Measurements from ENCODE around the gene WDR18. TPM values are rescaled to one million over a fixed set of nuclear protein-coding genes. Genes with fewer than 3 reads are reported as not detected.

Gene WDR18
- total RNA-seq, 1 donor from 2014 or later, result 60.0 TPM

- no peaks in the 10 kb centered on the region for H3K4me1 ChIP-seq (ENCODE audit: insufficient read depth, low read length)
- H3K79me2 ChIP-seq (ENCODE audit: insufficient read depth, low read length), result peaks cover 7% of the 10 kb centered on the region
- no peak overlapping the region for H3K4me2 ChIP-seq (ENCODE audit: low read length)
- no peak overlapping the region for H3K9ac ChIP-seq (ENCODE audit: low read length)
- Mint-ChIP-seq H3K9me3 (ENCODE audit: unreplicated experiment) (no peaks in the 10 kb centered on the region), H3K4me3 (ENCODE audit: unreplicated experiment) (no peak overlapping the region), H3K27ac (ENCODE audit: unreplicated experiment) (peak overlapping the region; percentile 53), H3K4me1 (ENCODE audit: low read depth, unreplicated experiment) (no peaks in the 10 kb centered on the region), H3K27me3 (ENCODE audit: low read depth, unreplicated experiment) (peaks cover 4% of the 10 kb centered on the region), H3K36me3 (ENCODE audit: low read depth, unreplicated experiment) (no peaks in the 10 kb centered on the region)
- no peaks in the 10 kb centered on the region for H3K36me3 ChIP-seq (ENCODE audit: insufficient read depth, low read length)
- no peak overlapping the region for H2AFZ ChIP-seq (ENCODE audit: low read depth, low read length)
- H3K4me3 ChIP-seq (ENCODE audit: insufficient read depth, low read depth, low read length), result no peak overlapping the region
- H3K9me3 ChIP-seq (ENCODE audit: insufficient read depth, low read depth, low read length), result no peaks in the 10 kb centered on the region
- FAIRE-seq (no peak), DNase-seq (ENCODE audit: low read depth) (no peak)
- no peak overlapping the region for H3K27ac ChIP-seq (ENCODE audit: low read depth, low read length)
- no peaks in the 10 kb centered on the region for H3K27me3 ChIP-seq (ENCODE audit: insufficient read depth, low read length)
- H4K20me1 ChIP-seq (ENCODE audit: insufficient read depth, low read length), result peaks cover 21% of the 10 kb centered on the region
- TF ChIP-seq EZH2 (IDR thresholded peaks at IDR 0.05; ENCODE audit: insufficient read depth, low read length), result no peak
- TF ChIP-seq CTCF (IDR thresholded peaks at IDR 0.05; ENCODE audit: insufficient read depth, low read depth, low read length), result no peak
Measured at GRCh38 chr19:1008268-1009040, 24.3 kb downstream of the WDR18 start.

- Histone ChIP-seq H3K27ac (ENCODE audit: low read depth, low read length) (no peak overlapping the region), H3K4me1 (ENCODE audit: insufficient read depth, low read length) (no peaks in the 10 kb centered on the region), H3K27me3 (ENCODE audit: insufficient read depth, low read length) (no peaks in the 10 kb centered on the region), H3K4me3 (ENCODE audit: insufficient read depth, low read depth, low read length) (no peak overlapping the region), H3K4me2 (ENCODE audit: low read length) (no peak overlapping the region), H2AFZ (ENCODE audit: low read depth, low read length) (no peak overlapping the region), H4K20me1 (ENCODE audit: insufficient read depth, low read length) (peaks cover 29% of the 10 kb centered on the region), H3K9me3 (ENCODE audit: insufficient read depth, low read depth, low read length) (no peaks in the 10 kb centered on the region), H3K9ac (ENCODE audit: low read length) (no peak overlapping the region), H3K79me2 (ENCODE audit: insufficient read depth, low read length) (peaks cover 15% of the 10 kb centered on the region), H3K36me3 (ENCODE audit: insufficient read depth, low read length) (no peaks in the 10 kb centered on the region)
- Mint-ChIP-seq H3K9me3 (ENCODE audit: unreplicated experiment) (no peaks in the 10 kb centered on the region), H3K4me1 (ENCODE audit: low read depth, unreplicated experiment) (no peaks in the 10 kb centered on the region), H3K36me3 (ENCODE audit: low read depth, unreplicated experiment) (no peaks in the 10 kb centered on the region), H3K27ac (ENCODE audit: unreplicated experiment) (no peak overlapping the region), H3K4me3 (ENCODE audit: unreplicated experiment) (no peak overlapping the region), H3K27me3 (ENCODE audit: low read depth, unreplicated experiment) (no peaks in the 10 kb centered on the region)
- DNase-seq (ENCODE audit: low read depth) (no peak), FAIRE-seq (no peak)
- no peak for TF ChIP-seq EZH2 (IDR thresholded peaks at IDR 0.05; ENCODE audit: insufficient read depth, low read length)
- no peak for TF ChIP-seq CTCF (IDR thresholded peaks at IDR 0.05; ENCODE audit: insufficient read depth, low read depth, low read length)
Measured at GRCh38 chr19:1009041-1009980, 25.2 kb downstream of the WDR18 start.
